Erythroblast (primary cell): ENCODE results near the gene POMT1.

Experiments used
- GATA1 ChIP-seq: IDR thresholded peaks from 2 replicates; pipeline ENCODE4 v1.6.1; 2011; ENCODE audit warnings: low read depth, mild to moderate bottlenecking, control low read depth, low read length, moderate library complexity
- POLR2A ChIP-seq: IDR thresholded peaks from 2 replicates; pipeline ENCODE4 v1.6.1; 2011; ENCODE audit warnings: mild to moderate bottlenecking, low read length

DNA sequence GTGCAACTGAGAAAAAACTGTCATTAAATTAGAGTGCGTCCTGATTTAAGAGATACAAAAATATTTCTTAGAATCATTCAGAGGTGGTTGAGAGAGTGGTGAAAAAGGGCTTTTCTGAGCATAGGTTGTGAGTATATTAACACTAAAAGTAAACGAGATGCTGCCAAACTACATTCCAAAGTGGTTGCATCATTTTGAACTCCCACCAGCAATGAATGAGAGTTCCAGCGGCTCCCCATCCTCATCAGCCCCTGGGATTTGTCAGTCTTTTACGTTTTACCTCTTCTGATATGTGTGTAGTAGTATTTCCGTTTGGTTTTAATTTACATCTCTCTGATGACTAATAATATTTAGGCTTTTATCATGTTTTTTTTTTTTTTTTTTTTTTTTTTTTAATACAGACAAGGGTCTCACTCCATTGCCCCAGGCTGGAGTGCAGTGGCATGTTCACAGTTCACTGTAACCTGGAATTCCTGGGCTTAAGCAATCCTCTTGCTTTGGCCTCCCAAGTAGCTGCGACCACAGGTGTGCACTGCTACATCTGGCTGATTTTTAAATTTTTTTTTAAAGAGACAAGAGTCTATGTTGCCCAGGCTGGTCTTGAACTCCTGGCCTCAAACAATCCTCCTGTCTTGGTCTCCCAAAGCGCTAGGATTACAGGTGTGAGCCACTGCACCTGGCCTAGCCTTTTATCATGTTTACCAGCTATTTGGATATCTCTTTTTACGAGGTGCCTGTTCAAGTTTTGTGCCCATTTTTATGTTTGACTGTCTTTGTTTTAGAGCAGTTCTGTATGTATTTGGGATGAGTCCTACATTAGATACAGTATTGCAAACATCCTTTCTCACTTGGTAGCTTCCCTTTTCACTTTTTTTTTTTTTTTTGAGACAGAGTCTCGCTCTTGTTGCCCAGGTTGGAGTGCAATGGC lies 59.6 kb downstream of the POMT1 start:
- no peak for TF ChIP-seq POLR2A
- no peak for TF ChIP-seq GATA1
